Hair follicular keratinocyte (primary cell): Measurements from ENCODE around the gene EXO1. TPM values are rescaled to one million over a fixed set of nuclear protein-coding genes. Genes with fewer than 3 reads are reported as not detected.

ENCODE experiments used
- total RNA-seq: library from RNA; depleted of rRNA; stranded (reverse); fragments of >200 nt; gene quantifications from 2 replicates; pipeline ENCODE4 v1.2.3, GENCODE V29; 2015

Gene EXO1
- 5.5 and 16.7 TPM in 2 replicates for total RNA-seq

DNA sequence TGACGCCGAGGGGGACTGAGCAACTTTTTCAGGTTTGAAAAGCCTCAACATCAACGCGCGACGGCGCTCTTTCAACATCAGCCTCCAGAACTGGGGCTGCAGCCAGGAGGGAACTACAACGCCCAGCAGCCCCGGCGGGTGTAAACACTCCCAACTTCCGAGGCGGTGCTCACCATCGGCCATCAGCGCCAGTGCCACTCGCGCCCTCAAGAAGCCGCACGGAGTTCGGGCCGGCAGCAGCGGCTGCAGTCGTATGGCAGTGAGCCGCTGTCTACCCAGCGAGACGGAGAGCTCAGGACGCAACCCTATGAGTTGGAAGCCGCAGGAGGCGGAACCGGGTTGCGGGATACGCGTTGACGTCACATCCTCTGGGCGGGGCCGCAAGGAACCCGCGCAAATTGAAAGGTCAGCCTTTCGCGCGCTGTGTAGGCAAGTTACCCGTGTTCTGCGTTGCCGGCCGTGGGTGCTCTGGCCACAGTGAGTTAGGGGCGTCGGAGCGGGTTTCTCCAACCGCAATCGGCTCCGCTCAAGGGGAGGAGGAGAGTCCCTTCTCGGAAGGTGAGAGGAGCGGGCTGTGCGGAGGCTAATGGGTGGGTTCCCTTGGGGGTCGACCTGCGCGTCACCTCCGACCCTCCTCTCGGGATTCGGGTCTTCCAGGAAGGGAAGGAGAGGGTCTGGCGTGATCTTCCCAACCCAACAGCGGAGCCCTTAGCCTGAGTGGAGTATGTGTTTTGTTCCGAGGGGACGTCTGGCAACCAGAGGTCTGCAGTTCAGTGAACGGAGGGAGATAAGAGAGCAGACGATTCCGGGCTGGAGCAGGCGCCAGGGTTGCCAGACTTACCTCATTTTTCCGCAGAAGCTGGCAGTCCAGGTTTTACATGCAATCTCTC is at the start of gene EXO1:
Gene EXO1, plus strand, starts transcription at position 409 of the 890 bp plus-strand sequence. CDS start 2,222 bp downstream, outside the sequence.

Other genes with a start within 250 kb of the EXO1 start
- 5.4 and 8.0 TPM in 2 replicates for gene CHML, start 207.8 kb upstream of the EXO1 start, total RNA-seq
- 26.3 and 36.1 TPM in 2 replicates for gene OPN3, start 207.8 kb upstream of the EXO1 start, total RNA-seq
- gene WDR64, start 195.9 kb upstream of the EXO1 start, total RNA-seq = not detected in 2 replicates
- not detected in 2 replicates for gene BECN2, start 109.6 kb downstream of the EXO1 start, total RNA-seq
- not detected in 2 replicates for gene MAP1LC3C, start 150.9 kb downstream of the EXO1 start, total RNA-seq